KOPT-K1 (cell line): Measurements from ENCODE around the gene EMILIN2.

Experiments used
- H3K27ac ChIP-seq: fragments of 200-600 bp; sonication (generic); 2 replicates; pipeline ENCODE4 v1.5.1; 2016; ENCODE audit warnings: antibody characterized with exemption, mild to moderate bottlenecking, low read depth, low read length; ENCODE audit not compliant: poor library complexity, severe bottlenecking
- H3K36me3 ChIP-seq: fragments of 200-600 bp; sonication (generic); 2 replicates; pipeline ENCODE4 v1.5.1; 2017; ENCODE audit warnings: antibody characterized with exemption, mild to moderate bottlenecking, low read length, moderate library complexity; ENCODE audit not compliant: insufficient read depth
- H3K9me3 ChIP-seq: fragments of 200-600 bp; sonication (generic); 2 replicates; pipeline ENCODE4 v1.5.1; 2017; ENCODE audit warnings: antibody characterized with exemption, low read length, mild to moderate bottlenecking; ENCODE audit not compliant: insufficient read depth, poor library complexity, severe bottlenecking

Gene EMILIN2

GRCh38 chr18:2879889-2880288 lies 33.1 kb downstream of the EMILIN2 start:
- no peaks in the 10 kb centered on the region for H3K36me3 ChIP-seq
- H3K9me3 ChIP-seq = no peaks in the 10 kb centered on the region
- peak overlapping the region; percentile 99 for H3K27ac ChIP-seq

GRCh38 chr18:2880473-2880872 lies 33.7 kb downstream of the EMILIN2 start:
- H3K27ac ChIP-seq = peak overlapping the region; percentile 99
- no peaks in the 10 kb centered on the region for H3K9me3 ChIP-seq
- H3K36me3 ChIP-seq = no peaks in the 10 kb centered on the region

- Histone ChIP-seq H3K36me3 (no peaks in the 10 kb centered on the region), H3K27ac (peak overlapping the region; percentile 99), H3K9me3 (peaks cover 4% of the 10 kb centered on the region)
Measured at GRCh38 chr18:2881088-2881839, 34.5 kb downstream of the EMILIN2 start.

GRCh38 chr18:2881840-2882195 lies 35.0 kb downstream of the EMILIN2 start:
- Histone ChIP-seq H3K36me3 (no peaks in the 10 kb centered on the region), H3K27ac (peak overlapping the region; percentile 99), H3K9me3 (peaks cover 9% of the 10 kb centered on the region)

DNA sequence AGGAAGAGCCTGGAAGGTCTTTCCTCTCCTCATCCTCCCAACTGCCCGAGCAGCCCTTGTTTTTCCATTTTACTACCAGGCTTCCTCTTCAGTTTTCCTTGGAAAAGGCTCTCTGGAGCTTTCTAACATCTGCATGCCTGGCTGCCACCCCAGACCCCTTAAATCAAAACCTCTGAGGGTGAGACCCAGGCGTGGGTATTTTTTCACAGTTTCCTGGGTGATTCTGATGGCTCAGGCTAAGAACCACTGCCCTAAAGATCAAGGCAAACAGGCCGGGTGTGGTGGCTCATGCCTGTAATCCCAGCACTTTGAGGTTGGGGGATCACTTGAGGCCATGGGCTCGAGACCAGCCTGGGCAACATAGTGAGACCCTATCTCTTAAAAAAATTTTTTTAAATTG lies 35.4 kb downstream of the EMILIN2 start:
- H3K36me3 ChIP-seq = no peaks in the 10 kb centered on the region
- H3K27ac ChIP-seq = peak overlapping the region; percentile 99

DNA sequence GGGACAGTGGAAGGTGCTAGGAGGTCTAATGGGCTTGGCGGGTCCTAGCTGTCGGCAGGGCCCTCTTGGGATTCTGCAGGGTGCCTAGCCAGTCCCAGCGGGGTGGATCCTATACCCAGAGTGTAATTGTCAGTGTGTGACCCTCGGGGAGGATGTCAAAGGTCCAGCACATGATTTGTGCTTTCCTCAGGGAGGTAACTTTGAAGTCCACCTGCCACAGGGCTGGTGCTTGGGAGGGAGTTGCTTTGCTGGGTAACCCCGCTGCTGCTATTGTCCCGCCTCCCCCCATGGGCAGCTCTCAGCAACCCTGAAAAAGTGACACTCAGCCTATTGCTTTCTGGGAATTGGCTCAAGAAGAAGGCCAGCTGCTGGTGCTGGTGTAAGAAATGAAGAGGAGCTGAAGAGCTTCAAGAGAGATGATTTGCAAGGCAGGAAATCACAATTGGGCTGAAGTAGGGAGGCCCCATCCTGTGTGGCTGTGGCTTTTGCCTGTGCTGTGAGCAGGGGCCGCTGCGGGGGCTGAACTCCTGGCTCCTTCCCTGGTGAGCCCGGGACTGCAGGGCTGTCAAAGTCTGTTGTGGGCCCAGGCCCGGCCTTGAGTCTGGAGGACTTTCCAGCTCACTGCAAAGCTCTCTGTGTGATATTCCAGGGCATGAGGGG lies 36.4 kb downstream of the EMILIN2 start:
- H3K9me3 ChIP-seq = peaks cover 20% of the 10 kb centered on the region
- no peaks in the 10 kb centered on the region for H3K36me3 ChIP-seq
- H3K27ac ChIP-seq = peak overlapping the region; percentile 99

More for the DNA sequence above, 35.4 kb downstream of the EMILIN2 start:
- peaks cover 13% of the 10 kb centered on the region for H3K9me3 ChIP-seq

GRCh38 chr18:2884706-2885285 lies 38.0 kb downstream of the EMILIN2 start:
- H3K27ac ChIP-seq = peak overlapping the region; percentile 99
- H3K9me3 ChIP-seq = peaks cover 20% of the 10 kb centered on the region
- no peaks in the 10 kb centered on the region for H3K36me3 ChIP-seq

DNA sequence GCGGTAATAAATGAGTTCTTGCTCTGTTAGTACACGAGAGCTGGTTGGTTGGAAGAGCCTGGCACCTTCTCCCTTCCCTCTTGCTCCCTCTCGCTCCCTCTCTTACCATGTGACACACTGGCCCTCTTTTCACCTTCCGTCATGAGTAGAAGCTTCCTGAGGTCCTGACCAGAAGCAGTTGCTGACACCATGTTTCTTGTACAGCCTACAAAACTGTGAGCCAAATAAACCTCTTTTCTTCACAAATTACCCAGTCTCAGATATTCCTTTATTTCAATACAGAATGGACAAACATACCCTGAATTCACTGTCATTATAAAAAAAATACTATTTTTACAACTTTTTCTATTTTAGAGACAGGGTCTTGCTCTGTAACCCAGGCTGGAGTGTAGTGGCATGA lies 40.7 kb downstream of the EMILIN2 start:
- Histone ChIP-seq H3K36me3 (no peaks in the 10 kb centered on the region), H3K27ac (no peak overlapping the region), H3K9me3 (peaks cover 20% of the 10 kb centered on the region)

DNA sequence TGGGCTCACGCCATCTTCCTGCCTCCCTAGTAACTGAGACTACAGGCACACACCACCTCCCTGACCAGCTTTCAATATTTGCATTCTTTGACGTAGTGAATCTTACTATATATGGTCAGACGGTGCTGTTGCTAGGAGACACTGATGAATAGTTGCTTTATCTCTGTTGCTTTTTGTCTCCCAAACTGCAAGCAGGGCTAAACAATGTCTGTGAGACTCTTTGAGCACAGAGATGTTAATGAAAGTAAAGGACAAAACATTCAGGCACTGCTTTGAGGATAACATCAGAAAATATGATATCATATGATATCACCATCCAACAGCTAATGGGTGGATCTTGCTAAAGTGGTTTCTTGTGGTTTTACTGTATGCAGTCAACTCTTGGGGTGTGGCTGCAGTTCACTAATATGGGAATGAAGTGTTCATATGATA lies 43.0 kb downstream of the EMILIN2 start:
- Histone ChIP-seq H3K27ac (no peak overlapping the region), H3K9me3 (peaks cover 20% of the 10 kb centered on the region), H3K36me3 (no peaks in the 10 kb centered on the region)

DNA sequence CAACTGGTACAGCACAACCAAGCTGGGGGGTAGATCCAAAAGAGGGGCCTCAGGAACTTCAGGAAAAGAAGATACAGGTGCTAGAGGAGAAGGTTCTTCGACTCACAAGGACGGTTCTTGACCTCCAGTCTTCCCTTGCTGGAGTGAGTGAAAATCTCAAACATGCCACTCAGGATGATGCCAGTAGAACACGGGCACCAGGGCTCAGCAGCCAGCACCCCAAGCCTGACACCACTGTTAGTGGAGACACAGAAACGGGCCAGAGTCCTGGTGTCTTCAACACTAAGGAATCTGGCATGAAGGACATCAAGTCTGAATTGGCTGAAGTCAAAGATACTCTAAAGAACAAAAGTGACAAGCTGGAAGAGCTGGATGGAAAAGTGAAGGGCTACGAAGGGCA lies 43.8 kb downstream of the EMILIN2 start:
- Histone ChIP-seq H3K9me3 (peaks cover 20% of the 10 kb centered on the region), H3K36me3 (no peaks in the 10 kb centered on the region)

DNA sequence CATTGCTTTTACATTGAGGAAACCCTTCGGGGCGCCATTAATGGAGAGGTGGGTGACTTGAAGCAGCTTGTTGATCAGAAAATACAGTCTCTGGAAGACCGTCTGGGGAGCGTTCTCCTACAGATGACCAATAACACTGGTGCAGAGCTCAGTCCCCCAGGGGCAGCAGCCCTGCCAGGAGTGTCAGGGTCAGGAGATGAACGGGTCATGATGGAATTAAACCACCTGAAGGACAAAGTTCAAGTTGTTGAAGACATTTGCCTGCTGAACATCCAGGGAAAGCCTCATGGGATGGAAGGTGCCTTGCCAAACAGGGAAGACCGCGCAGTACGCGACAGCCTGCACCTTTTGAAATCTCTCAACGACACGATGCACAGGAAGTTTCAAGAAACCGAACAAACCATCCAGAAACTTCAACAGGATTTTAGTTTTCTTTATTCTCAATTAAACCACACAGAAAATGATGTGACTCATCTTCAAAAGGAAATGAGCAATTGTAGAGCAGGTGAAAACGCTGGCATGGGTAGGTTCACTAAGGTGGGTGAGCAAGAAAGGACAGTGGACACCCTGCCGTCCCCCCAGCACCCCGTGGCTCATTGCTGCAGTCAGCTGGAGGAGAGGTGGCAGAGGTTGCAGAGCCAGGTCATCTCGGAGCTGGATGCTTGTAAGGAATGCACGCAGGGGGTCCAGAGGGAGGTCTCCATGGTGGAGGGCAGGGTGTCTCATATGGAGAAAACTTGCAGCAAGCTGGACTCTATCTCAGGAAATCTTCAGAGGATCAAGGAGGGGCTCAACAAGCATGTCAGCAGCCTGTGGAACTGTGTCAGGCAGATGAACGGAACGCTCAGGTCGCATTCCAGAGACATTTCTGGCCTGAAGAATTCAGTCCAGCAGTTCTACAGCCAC lies 45.0 kb downstream of the EMILIN2 start:
- Histone ChIP-seq H3K27ac (peak overlapping the region; percentile 17), H3K36me3 (no peaks in the 10 kb centered on the region), H3K9me3 (peaks cover 11% of the 10 kb centered on the region)

More for the DNA sequence above, 43.8 kb downstream of the EMILIN2 start:
- no peak overlapping the region for H3K27ac ChIP-seq

GRCh38 chr18:2893056-2893455 lies 46.2 kb downstream of the EMILIN2 start:
- H3K36me3 ChIP-seq = no peaks in the 10 kb centered on the region
- no peaks in the 10 kb centered on the region for H3K9me3 ChIP-seq
- no peak overlapping the region for H3K27ac ChIP-seq

DNA sequence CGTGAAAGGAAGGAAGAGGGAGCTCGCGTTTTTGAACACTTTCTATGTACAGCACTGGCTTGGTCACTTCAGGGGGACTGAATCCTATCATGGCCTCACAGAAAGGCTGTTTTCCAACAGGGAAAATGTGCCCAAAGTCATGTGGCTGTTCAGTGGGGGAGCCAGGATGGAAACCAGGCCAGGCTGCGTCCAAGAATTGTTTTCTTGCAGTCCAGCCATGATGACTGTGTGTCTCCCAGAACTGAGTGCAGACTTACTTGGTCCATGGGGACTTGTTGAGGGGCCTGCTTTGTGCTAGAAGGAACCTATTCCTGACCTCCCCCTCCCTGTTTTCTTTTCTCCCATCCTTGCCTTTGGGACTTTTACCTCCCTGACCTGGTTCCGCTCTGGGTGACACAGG lies 46.9 kb downstream of the EMILIN2 start:
- Histone ChIP-seq H3K27ac (no peak overlapping the region), H3K9me3 (no peaks in the 10 kb centered on the region), H3K36me3 (no peaks in the 10 kb centered on the region)

DNA sequence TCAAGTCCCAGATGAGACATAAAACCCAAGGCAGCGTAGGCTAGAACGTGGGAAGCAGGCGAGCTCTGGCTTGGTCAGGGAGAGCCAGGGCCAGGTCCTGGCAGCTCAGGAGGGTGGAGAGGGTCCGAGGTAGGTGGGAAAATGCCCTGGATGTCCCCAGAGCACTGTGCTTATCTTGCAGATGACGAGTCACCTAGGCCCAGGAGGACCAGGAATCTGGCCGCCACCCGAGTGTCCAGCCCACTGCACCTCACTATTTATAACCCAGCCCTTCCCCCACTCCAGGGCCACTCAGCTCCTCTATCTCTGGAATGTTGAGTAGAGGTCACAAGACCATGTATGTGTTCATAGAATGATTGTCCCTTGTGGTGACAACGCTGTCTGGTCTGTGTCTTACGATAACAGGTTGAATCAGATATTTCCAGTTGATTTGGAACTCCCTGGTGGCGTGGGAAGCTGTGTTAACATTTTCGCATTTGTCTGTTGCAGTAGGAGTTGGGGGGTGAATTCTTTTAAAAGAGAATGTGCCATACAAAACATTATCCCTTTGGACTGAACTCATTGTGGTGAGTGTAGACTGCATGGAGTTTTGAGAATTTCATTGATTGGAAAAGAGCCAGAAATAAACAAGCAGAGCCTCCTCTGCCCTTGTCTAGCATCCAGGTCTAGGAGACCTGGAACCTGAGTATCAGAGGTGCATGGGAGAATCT lies 47.5 kb downstream of the EMILIN2 start:
- Histone ChIP-seq H3K36me3 (no peaks in the 10 kb centered on the region), H3K27ac (no peak overlapping the region), H3K9me3 (no peaks in the 10 kb centered on the region)
